ENCODE data around the gene CYP26B1. TPM values are rescaled to one million over a fixed set of nuclear protein-coding genes. Genes with fewer than 3 reads are reported as not detected.

CYP26B1 gene
- total and polyA plus RNA-seq, 9 of the 15 experiments (the other 6 are each of a cell fraction or from before 2014, with no cell fraction given), result 0.01 to 0.13 (median 0.04) TPM; not detected in 6

DNA sequence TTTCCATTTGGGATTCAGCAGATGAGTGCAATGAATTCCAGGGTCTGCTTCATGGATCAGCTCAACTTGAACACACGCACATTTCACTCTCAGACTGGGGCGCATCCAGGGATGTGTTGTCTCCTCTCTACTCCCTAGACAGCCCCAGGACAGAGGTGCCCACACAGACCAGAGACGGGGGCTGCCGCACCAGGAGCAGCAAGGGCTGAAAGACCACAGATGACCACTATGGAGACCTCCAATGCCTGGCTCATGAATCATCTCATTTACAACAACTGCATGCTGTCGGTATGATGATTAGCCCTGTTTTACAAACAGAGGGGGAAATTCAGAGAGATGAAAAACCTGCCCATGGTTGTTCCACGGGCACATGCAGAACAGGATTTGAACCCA, 63.1 kb downstream of the CYP26B1 start:
- 0% methylated on average over 6 of the region's 6 CpGs for WGBS (ENCODE audit: insufficient coverage, low coverage, missing lambda C conversion rate)
- POLR2A ChIA-PET, result no interaction called here
- no peak for FAIRE-seq

DNA sequence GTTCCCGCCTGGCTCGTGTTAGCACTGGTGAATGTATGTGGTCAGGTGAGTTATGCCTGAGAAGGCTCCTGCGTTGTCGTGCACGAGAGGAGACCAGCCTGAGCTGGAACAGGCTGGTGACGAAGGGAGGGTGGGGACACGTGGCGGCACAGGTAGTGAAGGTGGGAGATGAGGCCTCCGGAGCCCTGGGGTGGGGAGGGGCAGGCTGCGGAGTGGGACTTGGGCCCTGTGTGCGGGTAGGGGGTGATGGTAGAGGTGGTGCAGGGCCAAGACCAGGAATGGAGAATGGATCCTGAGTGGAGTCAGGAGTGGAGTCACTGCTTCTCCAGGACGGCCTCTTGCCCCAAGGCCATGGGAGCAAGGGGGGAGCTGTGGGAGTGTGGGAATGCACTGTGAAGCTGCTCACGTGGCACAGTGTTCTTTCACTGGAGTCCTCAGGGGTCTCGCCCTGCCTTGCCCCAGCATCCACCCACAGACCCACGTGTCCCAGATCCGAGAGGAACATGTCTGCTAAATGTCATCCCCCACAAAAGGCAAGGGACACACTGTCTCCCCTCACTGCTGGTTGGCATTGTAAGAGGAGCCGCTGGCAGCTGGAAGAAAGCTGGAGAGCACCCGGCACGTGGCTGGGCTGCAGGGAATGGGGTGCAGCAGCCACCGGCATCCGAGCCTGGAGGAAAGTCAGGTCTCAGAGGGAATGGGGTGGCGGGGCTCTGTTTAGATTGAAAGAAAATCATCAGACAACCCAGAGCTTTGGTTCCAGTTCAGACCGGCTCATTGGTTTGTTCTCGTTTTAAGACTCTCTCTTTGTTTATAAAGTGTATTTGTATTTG, 63.7 kb downstream of the CYP26B1 start:
- Histone ChIP-seq H3K79me2 (ENCODE audit: control insufficient read depth, insufficient read depth, low read length) (no peaks in the 10 kb centered on the region), H3K36me3 (ENCODE audit: control insufficient read depth, insufficient read depth, low read length) (no peaks in the 10 kb centered on the region), H3K9me3 (replicated peaks; ENCODE audit: control insufficient read depth, insufficient read depth, low read depth, low read length) (no peaks in the 10 kb centered on the region), H3K9me1 (ENCODE audit: control insufficient read depth, insufficient read depth, low read length) (peaks cover 4% of the 10 kb centered on the region), H3K27ac (ENCODE audit: extremely low read depth, low read depth, low read length) (no peak overlapping the region), H3K27me3 (ENCODE audit: control insufficient read depth in 2 of 2, insufficient read depth in 2 of 2, low read length in 2 of 2) (peaks cover 3 to 40% of the 10 kb centered on the region in 2 experiments; a peak in 3 of 5 replicates), H3K4me2 (ENCODE audit: insufficient read depth, low read length) (no peak overlapping the region), H4K20me1 (replicated peaks; ENCODE audit: control insufficient read depth, insufficient read depth, low read length) (no peaks in the 10 kb centered on the region), H3K4me3 (no peak overlapping the region), H3K4me1 (replicated peaks in 1 of 2; ENCODE audit: control insufficient read depth in 2 of 2, insufficient read depth in 2 of 2, low read length in 2 of 2) (peaks cover 0 to 3% of the 10 kb centered on the region in 2 experiments; a peak in 2 of 5 replicates), H2AFZ (ENCODE audit: low read depth, low read length) (no peak overlapping the region), H3K9ac (ENCODE audit: insufficient read depth in 1 of 2, low read depth in 2 of 2, low read length in 2 of 2) (no peak overlapping the region)
- no peak for ATAC-seq
- no peak for DNase-seq (ENCODE audit: extremely low read depth in 1 of 4, low spot score in 3 of 4)
- intact Hi-C loops (cut with micrococcal nuclease) (no loop called here), in situ Hi-C loops (cut with MboI) (no loop called here)
- POLR2A ChIA-PET, result no interaction called here
- no TSS peak for BruUV-seq (replicated peaks)
- FAIRE-seq, result no peak
- CTCF ChIA-PET (ENCODE audit: low intra/inter-chr PET ratio), result no interaction called here
- 1% methylated on average over 23 of the region's 24 CpGs for WGBS (ENCODE audit: insufficient coverage, low coverage, missing lambda C conversion rate)
- TF ChIP-seq C11orf30 (IDR thresholded peaks at IDR 0.05; ENCODE audit: low read depth), result no peak
- no peak for TF ChIP-seq TRIM25 (IDR thresholded peaks at IDR 0.05; ENCODE audit: borderline replicate concordance)
- TF ChIP-seq TFE3 (CRISPR knock-in tag; IDR thresholded peaks at IDR 0.05), result no peak
- no peak for TF ChIP-seq KLF10 (CRISPR knock-in tag; IDR thresholded peaks at IDR 0.05)
- no peak for TF ChIP-seq HOXB6 (CRISPR knock-in tag; IDR thresholded peaks at IDR 0.05; ENCODE audit: borderline replicate concordance)
- no peak for TF ChIP-seq FOXJ3 (CRISPR knock-in tag; IDR thresholded peaks at IDR 0.05)
- TF ChIP-seq ZNF551 (CRISPR knock-in tag; IDR thresholded peaks at IDR 0.05), result no peak
- no peak for TF ChIP-seq CBX1 (IDR thresholded peaks at IDR 0.05; ENCODE audit: low read depth)
- no peak for TF ChIP-seq GABPA (tag; conservative IDR thresholded peaks at IDR 0.05; ENCODE audit: low read depth)
- no peak for TF ChIP-seq MCM7 (IDR thresholded peaks at IDR 0.05)

More for the DNA sequence above, 63.1 kb downstream of the CYP26B1 start:
- H3K27ac ChIP-seq (ENCODE audit: extremely low read depth, low read depth, low read length), result no peak overlapping the region
- DNase-seq (ENCODE audit: extremely low read depth in 1 of 4, low spot score in 3 of 4) (no peak), ATAC-seq (no peak)
- peaks cover 4% of the 10 kb centered on the region for H3K9me1 ChIP-seq (ENCODE audit: control insufficient read depth, insufficient read depth, low read length)
- peaks cover 3 to 40% of the 10 kb centered on the region in 2 experiments; a peak in 3 of 5 replicates for H3K27me3 ChIP-seq (ENCODE audit: control insufficient read depth in 2 of 2, insufficient read depth in 2 of 2, low read length in 2 of 2)
- H3K9me3 ChIP-seq (replicated peaks; ENCODE audit: control insufficient read depth, insufficient read depth, low read depth, low read length), result no peaks in the 10 kb centered on the region
- CTCF ChIA-PET (ENCODE audit: low intra/inter-chr PET ratio), result no interaction called here
- BruUV-seq (replicated peaks), result no TSS peak
- intact Hi-C loops (cut with micrococcal nuclease) (no loop called here), in situ Hi-C loops (cut with MboI) (no loop called here)
- TF ChIP-seq POLR2G (IDR thresholded peaks at IDR 0.05; ENCODE audit: low read depth, low read length) (no peak), EZH2 (IDR thresholded peaks at IDR 0.05; ENCODE audit: borderline replicate concordance, low read depth, low read length) (no peak), ZNF184 (CRISPR knock-in tag; IDR thresholded peaks at IDR 0.05) (no peak), MEF2A (IDR thresholded peaks at IDR 0.05; ENCODE audit: control insufficient read depth, low read depth, low read length) (no peak), TEAD4 (IDR thresholded peaks at IDR 0.05; ENCODE audit: low read length) (no peak), TEAD4 (CRISPR knock-in tag; IDR thresholded peaks at IDR 0.05; ENCODE audit: borderline replicate concordance) (no peak), PURB (CRISPR knock-in tag; IDR thresholded peaks at IDR 0.05; ENCODE audit: low read depth) (no peak)
- H3K4me2 ChIP-seq (ENCODE audit: insufficient read depth, low read length), result no peak overlapping the region
- H3K4me1 ChIP-seq (replicated peaks in 1 of 2; ENCODE audit: control insufficient read depth in 2 of 2, insufficient read depth in 2 of 2, low read length in 2 of 2), result peaks cover 0 to 3% of the 10 kb centered on the region in 2 experiments; a peak in 2 of 5 replicates
- H4K20me1 ChIP-seq (replicated peaks; ENCODE audit: control insufficient read depth, insufficient read depth, low read length), result no peaks in the 10 kb centered on the region
- H3K79me2 ChIP-seq (ENCODE audit: control insufficient read depth, insufficient read depth, low read length), result no peaks in the 10 kb centered on the region
- no peak overlapping the region for H3K4me3 ChIP-seq
- H3K36me3 ChIP-seq (ENCODE audit: control insufficient read depth, insufficient read depth, low read length), result no peaks in the 10 kb centered on the region
- H2AFZ ChIP-seq (ENCODE audit: low read depth, low read length), result no peak overlapping the region
- no peak overlapping the region for H3K9ac ChIP-seq (ENCODE audit: insufficient read depth in 1 of 2, low read depth in 2 of 2, low read length in 2 of 2)
